ENCODE data around the gene TWSG1.

TWSG1 gene

GRCh38 chr18:9334973-9335696 is 562 bp downstream of the TWSG1 start:
- H3K4me3 ChIP-seq (ENCODE audit: insufficient read depth, low read depth, low read length), result peak overlapping the region; percentile 63
- peak overlapping the region; percentile 61 for H3K27ac ChIP-seq (ENCODE audit: insufficient read depth, low read depth, low read length, poor library complexity, severe bottlenecking)
- no peaks in the 10 kb centered on the region for H3K9me3 ChIP-seq (ENCODE audit: control insufficient read depth, low read length)
- no peaks in the 10 kb centered on the region for H3K36me3 ChIP-seq (ENCODE audit: control insufficient read depth, insufficient read depth, low read length)
- no peaks in the 10 kb centered on the region for H3K4me1 ChIP-seq (ENCODE audit: control insufficient read depth, insufficient read depth, low read length)
- 5 to 6% methylated on average over 55 of the region's 55 CpGs for WGBS, 2 experiments
- H3K27me3 ChIP-seq (ENCODE audit: control insufficient read depth, insufficient read depth, low read length, poor library complexity, severe bottlenecking), result peaks cover 7% of the 10 kb centered on the region

GRCh38 chr18:9335697-9336045 is 1.1 kb downstream of the TWSG1 start:
- Histone ChIP-seq H3K9me3 (ENCODE audit: control insufficient read depth, low read length) (no peaks in the 10 kb centered on the region), H3K27me3 (ENCODE audit: control insufficient read depth, insufficient read depth, low read length, poor library complexity, severe bottlenecking) (peaks cover 7% of the 10 kb centered on the region), H3K4me3 (ENCODE audit: insufficient read depth, low read depth, low read length) (peak overlapping the region; percentile 63), H3K36me3 (ENCODE audit: control insufficient read depth, insufficient read depth, low read length) (no peaks in the 10 kb centered on the region), H3K4me1 (ENCODE audit: control insufficient read depth, insufficient read depth, low read length) (no peaks in the 10 kb centered on the region), H3K27ac (ENCODE audit: insufficient read depth, low read depth, low read length, poor library complexity, severe bottlenecking) (no peak overlapping the region)
- 64 to 72% methylated on average over 2 of the region's 3 CpGs for WGBS, 2 experiments

GRCh38 chr18:9336827-9337226 is 2.3 kb downstream of the TWSG1 start:
- no peak overlapping the region for H3K4me3 ChIP-seq (ENCODE audit: insufficient read depth, low read depth, low read length)
- no peaks in the 10 kb centered on the region for H3K4me1 ChIP-seq (ENCODE audit: control insufficient read depth, insufficient read depth, low read length)
- H3K9me3 ChIP-seq (ENCODE audit: control insufficient read depth, low read length), result no peaks in the 10 kb centered on the region
- peaks cover 7% of the 10 kb centered on the region for H3K27me3 ChIP-seq (ENCODE audit: control insufficient read depth, insufficient read depth, low read length, poor library complexity, severe bottlenecking)
- no peaks in the 10 kb centered on the region for H3K36me3 ChIP-seq (ENCODE audit: control insufficient read depth, insufficient read depth, low read length)
- no peak overlapping the region for H3K27ac ChIP-seq (ENCODE audit: insufficient read depth, low read depth, low read length, poor library complexity, severe bottlenecking)

GRCh38 chr18:9337873-9338272 is 3.3 kb downstream of the TWSG1 start:
- WGBS, 2 experiments, result 90 to 92% methylated on average over 2 to 3 of the region's 3 CpGs

GRCh38 chr18:9340472-9340871 is 5.9 kb downstream of the TWSG1 start:
- H3K9me3 ChIP-seq (ENCODE audit: control insufficient read depth, low read length), result no peaks in the 10 kb centered on the region
- 94 to 96% methylated on average over 5 to 6 of the region's 6 CpGs for WGBS, 2 experiments
- no peaks in the 10 kb centered on the region for H3K27me3 ChIP-seq (ENCODE audit: control insufficient read depth, insufficient read depth, low read length, poor library complexity, severe bottlenecking)
- H3K27ac ChIP-seq (ENCODE audit: insufficient read depth, low read depth, low read length, poor library complexity, severe bottlenecking), result no peak overlapping the region
- no peak overlapping the region for H3K4me3 ChIP-seq (ENCODE audit: insufficient read depth, low read depth, low read length)
- no peaks in the 10 kb centered on the region for H3K4me1 ChIP-seq (ENCODE audit: control insufficient read depth, insufficient read depth, low read length)
- peaks cover 5% of the 10 kb centered on the region for H3K36me3 ChIP-seq (ENCODE audit: control insufficient read depth, insufficient read depth, low read length)

More at GRCh38 chr18:9337873-9338272, 3.3 kb downstream of the TWSG1 start:
- Histone ChIP-seq H3K4me1 (ENCODE audit: control insufficient read depth, insufficient read depth, low read length) (no peaks in the 10 kb centered on the region), H3K27ac (ENCODE audit: insufficient read depth, low read depth, low read length, poor library complexity, severe bottlenecking) (no peak overlapping the region), H3K36me3 (ENCODE audit: control insufficient read depth, insufficient read depth, low read length) (no peaks in the 10 kb centered on the region), H3K27me3 (ENCODE audit: control insufficient read depth, insufficient read depth, low read length, poor library complexity, severe bottlenecking) (peaks cover 7% of the 10 kb centered on the region), H3K9me3 (ENCODE audit: control insufficient read depth, low read length) (no peaks in the 10 kb centered on the region), H3K4me3 (ENCODE audit: insufficient read depth, low read depth, low read length) (no peak overlapping the region)

GRCh38 chr18:9343577-9343976 is 9.0 kb downstream of the TWSG1 start:
- Histone ChIP-seq H3K4me1 (ENCODE audit: control insufficient read depth, insufficient read depth, low read length) (no peaks in the 10 kb centered on the region), H3K9me3 (ENCODE audit: control insufficient read depth, low read length) (no peaks in the 10 kb centered on the region), H3K27ac (ENCODE audit: insufficient read depth, low read depth, low read length, poor library complexity, severe bottlenecking) (no peak overlapping the region), H3K4me3 (ENCODE audit: insufficient read depth, low read depth, low read length) (no peak overlapping the region), H3K36me3 (ENCODE audit: control insufficient read depth, insufficient read depth, low read length) (peaks cover 5% of the 10 kb centered on the region), H3K27me3 (ENCODE audit: control insufficient read depth, insufficient read depth, low read length, poor library complexity, severe bottlenecking) (no peaks in the 10 kb centered on the region)

- Histone ChIP-seq H3K4me3 (ENCODE audit: insufficient read depth, low read depth, low read length) (no peak overlapping the region), H3K27ac (ENCODE audit: insufficient read depth, low read depth, low read length, poor library complexity, severe bottlenecking) (no peak overlapping the region), H3K9me3 (ENCODE audit: control insufficient read depth, low read length) (no peaks in the 10 kb centered on the region), H3K4me1 (ENCODE audit: control insufficient read depth, insufficient read depth, low read length) (no peaks in the 10 kb centered on the region), H3K27me3 (ENCODE audit: control insufficient read depth, insufficient read depth, low read length, poor library complexity, severe bottlenecking) (no peaks in the 10 kb centered on the region), H3K36me3 (ENCODE audit: control insufficient read depth, insufficient read depth, low read length) (peaks cover 5% of the 10 kb centered on the region)
- 94 to 100% methylated on average over 2 of the region's 2 CpGs for WGBS, 2 experiments
These were observed 12.2 kb downstream of the TWSG1 start for GRCh38 chr18:9346775-9347174.

GRCh38 chr18:9348079-9348671 is 13.6 kb downstream of the TWSG1 start:
- Histone ChIP-seq H3K36me3 (ENCODE audit: control insufficient read depth, insufficient read depth, low read length) (peaks cover 5% of the 10 kb centered on the region), H3K4me3 (ENCODE audit: insufficient read depth, low read depth, low read length) (no peak overlapping the region), H3K27ac (ENCODE audit: insufficient read depth, low read depth, low read length, poor library complexity, severe bottlenecking) (no peak overlapping the region), H3K27me3 (ENCODE audit: control insufficient read depth, insufficient read depth, low read length, poor library complexity, severe bottlenecking) (no peaks in the 10 kb centered on the region), H3K9me3 (ENCODE audit: control insufficient read depth, low read length) (no peaks in the 10 kb centered on the region), H3K4me1 (ENCODE audit: control insufficient read depth, insufficient read depth, low read length) (no peaks in the 10 kb centered on the region)
- 94 to 98% methylated on average over 3 of the region's 3 CpGs for WGBS, 2 experiments

GRCh38 chr18:9348766-9349165 is 14.2 kb downstream of the TWSG1 start:
- Histone ChIP-seq H3K4me3 (ENCODE audit: insufficient read depth, low read depth, low read length) (no peak overlapping the region), H3K36me3 (ENCODE audit: control insufficient read depth, insufficient read depth, low read length) (peaks cover under 1% of the 10 kb centered on the region), H3K27me3 (ENCODE audit: control insufficient read depth, insufficient read depth, low read length, poor library complexity, severe bottlenecking) (no peaks in the 10 kb centered on the region), H3K27ac (ENCODE audit: insufficient read depth, low read depth, low read length, poor library complexity, severe bottlenecking) (no peak overlapping the region), H3K4me1 (ENCODE audit: control insufficient read depth, insufficient read depth, low read length) (no peaks in the 10 kb centered on the region), H3K9me3 (ENCODE audit: control insufficient read depth, low read length) (no peaks in the 10 kb centered on the region)

- 91 to 94% methylated on average over 2 of the region's 2 CpGs for WGBS, 2 experiments
- Histone ChIP-seq H3K4me3 (ENCODE audit: insufficient read depth, low read depth, low read length) (no peak overlapping the region), H3K27me3 (ENCODE audit: control insufficient read depth, insufficient read depth, low read length, poor library complexity, severe bottlenecking) (no peaks in the 10 kb centered on the region), H3K27ac (ENCODE audit: insufficient read depth, low read depth, low read length, poor library complexity, severe bottlenecking) (no peak overlapping the region), H3K36me3 (ENCODE audit: control insufficient read depth, insufficient read depth, low read length) (no peaks in the 10 kb centered on the region), H3K9me3 (ENCODE audit: control insufficient read depth, low read length) (no peaks in the 10 kb centered on the region), H3K4me1 (ENCODE audit: control insufficient read depth, insufficient read depth, low read length) (no peaks in the 10 kb centered on the region)
These were observed 19.0 kb downstream of the TWSG1 start for GRCh38 chr18:9353596-9353995.

Measured in ectodermal cell (in vitro differentiated cells).